NCI-H2107 treated with DMSO at 0.1 percent for 48 hours (cell line): ENCODE data around the gene CHAF1B.

Source experiments
- DNase-seq: peaks from one replicate; lab custom pipeline; 2025; ENCODE audit not compliant: unreplicated experiment; lab: John Stamatoyannopoulos, UW

CHAF1B gene

DNA sequence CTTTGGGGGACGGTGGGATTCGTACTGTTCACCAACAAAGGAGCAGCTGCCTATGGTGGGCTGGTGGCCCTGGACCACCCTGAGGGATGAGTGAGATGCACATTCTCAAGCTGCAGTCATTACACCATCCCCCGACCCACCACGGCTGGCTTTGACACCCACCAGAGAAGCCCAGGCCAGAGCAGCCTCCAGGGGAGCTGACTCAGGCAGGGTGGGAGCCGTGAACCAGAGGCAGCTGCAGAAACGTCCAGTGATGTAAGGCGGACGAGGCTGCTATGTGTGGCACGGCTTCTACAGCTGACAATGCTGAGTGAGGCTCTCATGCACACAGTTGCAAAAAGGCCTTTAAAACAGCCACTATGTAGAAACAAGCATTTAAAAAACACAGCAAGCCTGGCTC lies 40.1 kb downstream of the CHAF1B start:
- DNase-seq = no peak

- no peak for DNase-seq
Observed at GRCh38 chr21:36427502-36427901, 42.3 kb downstream of the CHAF1B start.

DNA sequence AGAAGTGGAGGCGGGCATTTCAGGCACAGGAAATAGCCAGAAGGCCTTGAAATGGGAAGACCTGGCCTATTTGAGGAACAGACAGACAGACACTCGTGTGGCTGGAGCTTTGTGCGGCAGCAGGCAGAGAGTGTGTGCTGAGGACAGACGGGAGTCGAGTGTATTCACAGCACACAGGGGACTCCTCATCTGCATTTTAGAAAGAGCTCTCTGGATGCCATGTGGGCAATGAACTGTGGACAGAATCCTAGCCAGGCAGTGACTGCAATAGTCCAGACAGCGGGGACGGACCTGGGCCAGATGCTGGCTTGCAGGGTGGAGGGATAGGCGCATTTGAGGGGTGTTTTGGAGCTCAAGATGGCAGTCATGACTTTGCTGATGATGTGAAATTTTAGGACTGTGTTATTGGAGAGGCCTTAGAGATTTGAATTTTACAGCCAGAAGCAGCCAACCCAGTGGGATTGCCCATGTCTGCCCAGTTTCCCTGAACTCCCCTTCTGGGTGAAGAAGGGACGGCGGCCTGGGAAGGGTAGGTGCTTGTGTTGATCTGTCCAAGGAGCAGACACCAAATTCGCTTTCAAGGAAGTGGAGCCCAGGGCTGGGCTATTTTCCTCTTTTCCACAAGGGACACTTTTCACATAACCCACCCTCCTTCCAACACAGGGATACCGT lies 43.7 kb downstream of the CHAF1B start:
- DNase-seq = no peak

DNA sequence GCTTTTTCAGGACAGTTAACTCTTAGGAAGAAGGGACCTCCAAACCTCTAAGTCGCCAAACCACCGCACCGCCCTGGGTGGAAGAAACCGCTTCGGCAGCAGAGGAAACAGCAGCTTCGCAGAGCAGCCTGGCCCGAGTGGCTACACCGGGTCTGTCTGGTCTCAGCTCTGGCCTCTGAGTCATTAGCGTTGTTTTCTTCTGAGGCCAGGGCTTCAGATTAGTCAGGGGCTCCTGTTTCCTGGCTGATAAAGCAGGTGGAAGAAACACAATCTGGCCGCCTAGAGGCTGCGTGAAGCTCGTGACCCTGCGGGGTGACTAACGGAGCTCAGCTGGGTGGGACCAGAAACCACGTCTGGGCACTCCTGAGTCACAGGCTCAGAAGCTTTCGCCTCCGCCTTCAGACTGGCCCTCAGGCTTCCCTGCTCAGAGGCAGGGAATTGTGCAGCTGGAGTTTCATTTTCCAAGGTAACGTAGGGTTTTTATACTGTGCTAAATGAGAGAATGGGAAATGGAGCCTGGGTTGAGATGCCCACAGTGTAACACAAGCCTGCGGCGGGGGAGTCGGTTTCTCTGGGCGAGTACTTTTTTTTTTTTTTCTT lies 44.9 kb downstream of the CHAF1B start:
- peak; percentile 86 for DNase-seq

GRCh38 chr21:36430841-36431240 lies 45.6 kb downstream of the CHAF1B start:
- DNase-seq = no peak

GRCh38 chr21:36431252-36431651 lies 46.1 kb downstream of the CHAF1B start:
- no peak for DNase-seq

DNA sequence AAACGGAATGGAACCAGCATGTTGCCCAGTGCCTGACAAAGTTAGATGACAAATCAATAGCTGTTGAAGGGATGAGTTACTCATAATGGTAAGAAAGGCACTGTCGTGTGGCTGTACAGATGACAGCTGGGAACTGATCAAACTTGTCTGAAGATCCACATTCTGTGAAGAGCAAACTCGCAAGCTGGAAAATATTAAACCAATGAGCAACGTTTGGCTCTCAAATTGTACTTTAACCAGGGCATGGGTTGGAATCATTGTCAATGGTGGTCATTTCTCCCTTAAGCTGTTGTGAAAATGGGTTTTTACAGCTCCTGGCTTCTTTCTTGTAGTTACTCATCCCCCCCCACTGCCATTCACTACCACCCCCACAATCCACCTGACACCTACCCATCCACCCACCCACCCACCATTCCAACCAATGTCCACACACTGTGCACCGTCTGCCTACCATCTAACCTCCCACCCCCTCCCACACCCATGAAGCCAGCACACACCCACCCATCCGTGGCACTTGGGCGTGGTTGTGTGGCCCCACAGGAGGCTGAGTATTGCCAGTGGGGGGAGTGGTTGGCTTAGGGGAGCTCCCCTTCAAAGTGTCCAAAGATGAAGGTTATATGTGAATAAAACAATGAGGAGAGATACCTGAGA lies 48.0 kb downstream of the CHAF1B start:
- DNase-seq = no peak

DNA sequence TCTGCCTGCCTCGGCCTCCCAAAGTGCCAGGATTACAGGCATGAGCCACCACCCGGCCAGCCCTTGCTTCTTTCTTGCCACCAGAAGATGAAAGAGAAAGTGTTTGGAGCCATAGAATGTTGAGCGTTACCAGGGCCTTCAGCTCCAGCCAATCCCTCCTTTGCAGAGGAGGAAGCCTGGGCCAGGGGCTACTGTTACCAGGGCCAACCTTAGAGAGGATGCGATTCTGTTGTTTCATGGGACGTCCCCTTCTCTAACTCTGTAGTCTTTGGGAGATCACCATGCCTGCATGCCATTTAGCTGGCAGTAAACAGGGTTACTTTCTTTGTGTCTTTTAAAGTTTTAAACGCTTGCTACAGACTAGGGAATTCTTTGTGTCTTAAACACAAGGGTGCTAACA lies 49.0 kb downstream of the CHAF1B start:
- no peak for DNase-seq

- no peak for DNase-seq
Observed at GRCh38 chr21:36436829-36437744, 51.9 kb downstream of the CHAF1B start.

DNA sequence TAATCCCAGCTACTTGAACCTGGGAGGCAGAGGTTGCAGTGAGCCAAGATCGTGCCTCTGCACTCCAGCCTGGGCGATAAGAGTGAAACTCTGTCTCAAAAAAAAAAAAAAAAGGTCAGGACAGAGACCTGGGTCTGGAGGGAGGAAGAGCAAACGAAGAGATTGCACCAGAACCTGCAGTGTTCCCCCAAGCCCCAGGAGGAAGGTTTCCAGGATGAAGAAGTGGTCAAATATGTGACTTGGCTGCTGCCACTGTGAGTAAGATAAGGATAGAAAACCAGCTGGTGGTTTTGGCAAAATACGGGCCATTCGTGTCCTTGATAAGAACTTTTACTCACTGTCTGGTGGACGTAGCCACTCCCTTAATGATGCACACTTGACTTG lies 52.5 kb downstream of the CHAF1B start:
- DNase-seq = no peak

- DNase-seq = no peak
Observed at GRCh38 chr21:36441715-36442114, 56.5 kb downstream of the CHAF1B start.

DNA sequence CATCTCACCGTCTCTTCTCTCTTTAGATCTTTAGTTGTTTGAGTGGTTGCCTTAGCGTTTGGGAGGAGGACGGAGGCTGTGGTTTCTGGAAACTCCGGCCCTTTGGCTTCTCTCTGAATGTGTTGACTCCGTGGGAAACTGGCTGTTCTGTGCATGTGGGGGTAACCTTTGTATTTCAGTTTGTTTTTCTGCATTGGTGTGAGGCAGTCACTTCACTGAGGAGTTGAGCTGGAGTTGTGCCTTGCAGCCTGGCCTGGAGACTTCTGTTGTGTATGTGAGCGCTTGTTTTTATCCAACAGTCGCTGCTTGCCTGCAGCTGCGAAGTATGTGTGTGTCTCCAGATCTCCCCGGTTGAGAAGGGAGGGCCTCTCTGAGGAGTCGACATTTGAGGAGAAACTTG lies 61.1 kb downstream of the CHAF1B start:
- no peak for DNase-seq

GRCh38 chr21:36450511-36450910 lies 65.3 kb downstream of the CHAF1B start:
- no peak for DNase-seq

- no peak for DNase-seq
Observed at GRCh38 chr21:36451506-36451905, 66.3 kb downstream of the CHAF1B start.

- no peak for DNase-seq
Observed at GRCh38 chr21:36452281-36452825, 67.2 kb downstream of the CHAF1B start.

- DNase-seq = peak; percentile 63
Observed at GRCh38 chr21:36454093-36454531, 68.9 kb downstream of the CHAF1B start.

DNA sequence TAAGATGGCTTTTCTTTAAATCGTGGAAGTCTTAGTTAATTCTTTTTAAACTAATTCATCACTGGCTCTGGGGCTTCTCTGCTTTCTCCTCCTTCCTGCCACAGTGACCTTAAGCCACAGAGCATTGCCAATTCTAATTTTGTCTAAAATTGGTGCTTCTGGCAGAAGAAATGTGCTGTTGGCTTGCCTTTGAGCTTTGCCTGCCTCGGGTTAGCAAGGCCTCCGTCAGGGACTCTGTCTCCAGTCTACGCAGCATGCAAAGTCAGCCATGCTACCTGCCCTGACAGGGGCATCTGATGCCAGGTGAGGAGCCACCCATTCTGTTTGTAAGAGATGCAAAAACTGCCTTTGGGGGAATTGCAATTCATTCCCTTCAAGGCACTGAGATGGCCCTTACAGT lies 69.5 kb downstream of the CHAF1B start:
- no peak for DNase-seq

GRCh38 chr21:36456729-36457414 lies 71.7 kb downstream of the CHAF1B start:
- no peak for DNase-seq

- DNase-seq = no peak
Observed at GRCh38 chr21:36459098-36459497, 73.9 kb downstream of the CHAF1B start.

- no peak for DNase-seq
Observed at GRCh38 chr21:36460866-36461265, 75.7 kb downstream of the CHAF1B start.
